A549 (cell line): ENCODE results near the gene GPR160.

Experiments
- CTCF ChIP-seq: fragments of >200 bp; sonication (Bioruptor Twin); formaldehyde crosslinking; IDR thresholded peaks from 3 replicates; pipeline ENCODE4 v1.5.1; 2016
- E2F6 ChIP-seq: IDR thresholded peaks from 2 replicates; pipeline ENCODE4 v1.6.1; 2012; ENCODE audit warnings: low read depth, borderline replicate concordance
- NR3C1 ChIP-seq: fragments of >200 bp; sonication (Bioruptor Twin); formaldehyde crosslinking; IDR thresholded peaks from 3 replicates; pipeline ENCODE4 v1.6.1; 2017
- RAD21 ChIP-seq, 2 experiments: fragments of >200 bp in 1 of 2; sonication (Bioruptor Twin) in 1 of 2; formaldehyde crosslinking in 1 of 2; IDR thresholded peaks in 1 of 2; conservative IDR thresholded peaks in 1 of 2; 2 replicates in 1 of 2; 3 replicates in 1 of 2; pipeline ENCODE4 v1.6.1; 2012 to 2018; ENCODE audit warnings: inconsistent platforms in 1 of 2

GRCh38 chr3:170080605-170081004 is 42.8 kb downstream of the GPR160 start:
- TF ChIP-seq CTCF, result no peak
- no peak for TF ChIP-seq RAD21 (conservative IDR thresholded peaks at IDR 0.05 in 1 of 2, IDR thresholded peaks at IDR 0.05 in 1 of 2)
- TF ChIP-seq E2F6, result no peak
- no peak for TF ChIP-seq NR3C1
